ENCODE measurements around the gene CCL24.
"Not testable (repeated sequence)": the region's sequence is repeated elsewhere in the genome, so short reads cannot be mapped to it uniquely, and the experiment has no call there.

GRCh38 chr7:75829656-75830055 is 16.1 kb upstream of the CCL24 start:
- not testable (repeated sequence) for TF ChIP-seq CTCF (conservative IDR thresholded peaks at IDR 0.05 in 1 of 2, IDR thresholded peaks at IDR 0.05 in 1 of 2; ENCODE audit: low read depth in 1 of 2, low read length in 2 of 2); EZH2 (IDR thresholded peaks at IDR 0.05; ENCODE audit: low read length, missing control alignments)
